ENCODE data around the gene CFAP74.
"Not testable (repeated sequence)": the region's sequence is repeated elsewhere in the genome, so short reads cannot be mapped to it uniquely, and the experiment has no call there.

CFAP74 gene

DNA sequence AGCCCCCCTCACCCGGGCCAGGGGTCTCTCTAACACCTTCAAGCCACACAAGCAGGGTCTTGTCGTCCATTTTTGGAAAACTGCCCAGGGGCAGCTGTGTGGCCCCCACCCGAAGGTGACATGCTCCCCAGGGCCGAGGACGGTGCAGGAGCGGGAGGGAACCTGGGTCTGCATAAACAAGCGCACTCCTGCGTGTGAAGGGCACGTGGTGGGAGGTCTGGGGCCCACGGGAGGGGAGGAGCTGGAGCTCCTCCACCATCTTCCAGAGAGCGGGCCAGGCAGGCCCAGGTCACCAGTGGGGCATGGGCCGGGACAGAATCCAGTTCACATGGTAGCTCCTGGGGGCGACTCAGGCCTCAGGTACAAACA, 16.5 kb downstream of the CFAP74 start:
- DNase-seq, result no peak

- no peak for DNase-seq
These were observed 17.0 kb downstream of the CFAP74 start for GRCh38 chr1:1986451-1987141.

GRCh38 chr1:1985375-1986050, 18.1 kb downstream of the CFAP74 start:
- DNase-seq, result no peak

GRCh38 chr1:1984560-1985070, 19.0 kb downstream of the CFAP74 start:
- DNase-seq, result no peak

DNA sequence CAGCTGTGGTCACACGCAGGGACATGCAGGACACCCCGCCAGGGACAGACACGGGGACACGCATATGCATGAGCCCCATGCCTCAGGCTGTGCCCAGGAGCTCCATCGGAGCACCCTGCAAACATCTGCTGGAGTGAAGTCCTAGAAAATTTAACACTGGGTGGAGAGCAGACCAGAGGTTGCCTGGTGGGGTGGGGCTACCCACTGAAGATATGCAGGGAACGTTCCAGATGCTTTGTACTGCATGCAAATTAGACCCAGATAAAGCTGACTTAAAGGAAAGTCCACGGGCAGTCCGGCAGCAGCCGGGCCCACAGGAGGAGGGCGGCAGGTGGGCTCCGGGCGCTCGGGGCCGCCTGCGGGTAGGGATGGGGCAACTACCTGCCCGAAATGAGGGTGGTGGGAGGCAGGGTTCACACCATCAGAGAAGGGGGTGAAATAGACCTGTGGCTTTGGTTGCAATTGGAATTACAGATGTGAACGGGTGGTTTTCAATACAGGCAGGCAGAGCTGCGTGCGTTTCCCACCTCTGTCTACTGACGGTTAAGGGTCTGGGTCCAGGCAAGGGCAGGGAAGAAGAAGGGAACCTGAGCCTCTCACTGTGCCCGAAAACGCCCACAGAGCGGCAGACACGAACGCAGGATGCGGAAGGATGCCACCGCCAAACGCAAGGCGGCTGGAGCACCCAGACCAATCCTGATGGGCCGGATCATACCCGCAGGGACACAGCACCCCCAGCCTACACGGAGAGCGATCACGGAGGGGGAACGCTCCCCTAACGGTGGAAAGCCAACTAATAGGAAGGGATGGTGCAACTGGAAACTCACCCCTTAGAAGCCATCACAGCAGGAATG, 21.0 kb downstream of the CFAP74 start:
- DNase-seq, result peak in 2 of 51 donors; percentile 7 to 64

DNA sequence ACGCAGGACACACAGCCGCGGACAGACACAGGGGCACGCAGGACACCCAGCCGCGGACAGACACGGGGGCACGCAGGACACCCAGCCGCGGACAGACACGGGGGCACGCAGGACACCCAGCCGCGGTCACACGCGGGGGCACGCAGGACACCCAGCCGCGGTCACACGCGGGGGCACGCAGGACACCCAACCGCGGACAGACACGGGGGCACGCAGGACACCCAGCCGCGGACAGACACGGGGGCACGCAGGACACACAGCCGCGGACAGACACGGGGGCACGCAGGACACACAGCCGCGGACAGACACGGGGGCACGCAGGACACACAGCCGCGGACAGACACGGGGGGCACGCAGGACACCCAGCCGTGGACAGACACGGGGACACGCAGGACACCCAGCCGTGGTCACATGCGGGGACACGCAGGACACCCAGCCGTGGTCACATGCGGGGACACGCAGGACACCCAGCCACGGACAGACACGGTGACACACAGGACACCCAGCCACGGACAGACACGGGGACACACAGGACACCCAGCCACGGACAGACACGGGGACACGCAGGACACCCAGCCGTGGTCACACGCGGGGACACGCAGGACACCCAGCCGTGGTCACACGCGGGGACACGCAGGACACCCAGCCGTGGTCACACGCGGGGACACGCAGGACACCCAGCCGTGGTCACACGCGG, 21.8 kb downstream of the CFAP74 start:
- not testable (repeated sequence) for DNase-seq

- DNase-seq, result no peak
These were observed 22.5 kb downstream of the CFAP74 start for GRCh38 chr1:1981142-1981500.

DNA sequence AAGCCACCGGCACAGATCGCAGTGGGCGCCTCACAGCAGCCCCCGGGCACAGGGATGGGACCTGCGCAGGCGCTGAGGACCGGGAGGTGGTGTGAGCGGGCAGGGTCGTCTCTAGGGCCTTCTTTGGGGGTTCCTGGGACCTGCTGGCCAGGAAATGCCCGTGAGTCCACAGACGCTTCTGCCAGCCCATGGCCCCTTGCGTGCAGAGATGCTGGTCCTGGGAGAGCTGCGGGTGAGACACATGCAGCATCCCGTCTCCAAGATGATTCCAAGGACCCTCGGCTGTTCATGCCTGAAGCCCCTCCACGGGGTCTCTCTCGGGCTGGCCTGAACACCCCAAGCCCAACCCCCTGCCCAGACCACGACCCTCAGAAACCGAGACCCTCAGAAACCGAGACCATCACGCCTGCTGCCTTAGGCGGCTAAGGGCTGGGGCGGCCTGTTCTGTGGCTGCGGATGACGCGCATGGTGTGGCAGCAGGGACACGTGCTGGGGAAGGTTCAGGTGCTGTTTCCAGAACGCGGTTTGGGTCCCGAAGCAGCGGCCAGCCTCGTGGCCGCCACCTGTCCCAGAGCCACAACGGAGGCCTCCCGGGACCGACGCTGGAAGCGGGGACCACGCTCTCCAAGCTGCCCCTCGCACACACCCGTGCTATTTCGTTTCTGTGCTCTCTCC, 23.0 kb downstream of the CFAP74 start:
- no peak for DNase-seq

- no peak for DNase-seq
These were observed 24.0 kb downstream of the CFAP74 start for GRCh38 chr1:1979482-1980165.

DNA sequence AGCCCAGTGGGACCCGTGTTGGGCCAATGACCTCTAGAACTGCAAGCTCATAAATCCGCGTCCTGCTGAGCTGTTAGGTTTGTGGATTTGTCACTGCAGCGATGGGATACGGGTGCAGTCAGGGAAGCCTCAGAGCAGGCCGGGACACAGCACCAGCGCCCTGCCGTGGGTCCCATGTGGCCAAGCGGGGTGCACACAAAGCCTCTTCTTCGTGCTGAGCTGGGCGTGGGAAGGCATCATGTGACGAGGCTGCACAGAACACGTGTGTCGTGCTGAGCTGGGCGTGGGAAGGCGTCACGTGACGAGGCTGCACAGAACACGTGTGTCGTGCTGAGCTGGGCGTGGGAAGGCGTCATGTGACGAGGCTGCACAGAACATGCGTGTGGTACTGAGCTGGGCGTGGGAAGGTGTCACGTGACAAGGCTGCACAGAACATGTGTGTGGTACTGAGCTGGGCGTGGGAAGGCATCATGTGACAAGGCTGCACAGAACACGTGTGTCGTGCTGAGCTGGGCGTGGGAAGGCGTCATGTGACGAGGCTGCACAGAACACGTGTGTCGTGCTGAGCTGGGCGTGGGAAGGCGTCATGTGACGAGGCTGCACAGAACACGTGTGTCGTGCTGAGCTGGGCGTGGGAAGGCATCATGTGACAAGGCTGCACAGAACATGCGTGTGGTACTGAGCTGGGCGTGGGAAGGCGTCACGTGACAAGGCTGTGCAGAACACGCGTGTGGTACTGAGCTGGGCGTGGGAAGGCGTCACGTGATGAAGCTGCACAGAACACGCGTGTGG, 24.7 kb downstream of the CFAP74 start:
- DNase-seq, result not testable (repeated sequence)

DNA sequence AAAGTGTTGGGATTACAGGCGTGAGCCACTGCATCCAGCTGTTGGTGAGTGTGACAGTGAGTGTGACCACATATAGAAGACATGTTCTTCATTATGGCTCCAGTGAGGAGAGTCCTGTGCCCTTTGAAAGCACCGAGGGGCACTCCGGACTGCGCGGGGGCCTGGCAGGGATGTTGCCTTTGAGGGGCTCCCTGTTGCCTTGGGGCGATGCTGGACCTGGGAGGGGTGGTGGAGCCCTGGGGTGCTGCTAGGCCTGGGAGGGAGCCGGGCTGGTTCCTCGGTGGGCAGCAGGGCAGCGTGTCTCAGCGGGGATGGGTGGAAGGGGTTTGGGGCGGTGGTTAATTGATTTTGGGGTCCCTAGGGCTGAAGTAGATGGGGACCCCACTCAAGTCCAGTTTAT, 25.5 kb downstream of the CFAP74 start:
- no peak for DNase-seq

- no peak for DNase-seq
These were observed 27.6 kb downstream of the CFAP74 start for GRCh38 chr1:1976031-1976430.

- peak in 1 of 51 donors; percentile 34 for DNase-seq
These were observed 28.1 kb downstream of the CFAP74 start for GRCh38 chr1:1975535-1975934.

DNA sequence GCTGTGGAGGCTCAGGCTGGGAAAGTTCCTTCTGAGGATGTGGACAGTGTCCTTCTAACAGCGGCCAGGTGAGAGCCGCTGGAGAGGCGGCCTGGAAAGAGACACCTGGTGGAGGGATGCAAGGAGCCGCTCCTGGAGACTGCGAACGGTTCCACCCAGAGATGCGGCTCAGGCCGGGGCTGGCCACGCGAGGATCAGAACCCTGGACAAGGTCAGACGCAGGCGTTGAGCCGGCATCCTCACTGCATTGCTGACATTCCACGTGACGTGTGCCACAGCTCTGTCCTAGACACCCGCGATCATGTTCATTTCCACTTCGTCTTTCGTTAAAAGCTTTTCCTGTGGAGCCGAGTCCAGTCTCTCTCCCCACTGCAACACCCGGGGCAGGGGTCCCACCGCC, 28.8 kb downstream of the CFAP74 start:
- no peak for DNase-seq

GRCh38 chr1:1973716-1974642, 29.6 kb downstream of the CFAP74 start:
- DNase-seq, result no peak

DNA sequence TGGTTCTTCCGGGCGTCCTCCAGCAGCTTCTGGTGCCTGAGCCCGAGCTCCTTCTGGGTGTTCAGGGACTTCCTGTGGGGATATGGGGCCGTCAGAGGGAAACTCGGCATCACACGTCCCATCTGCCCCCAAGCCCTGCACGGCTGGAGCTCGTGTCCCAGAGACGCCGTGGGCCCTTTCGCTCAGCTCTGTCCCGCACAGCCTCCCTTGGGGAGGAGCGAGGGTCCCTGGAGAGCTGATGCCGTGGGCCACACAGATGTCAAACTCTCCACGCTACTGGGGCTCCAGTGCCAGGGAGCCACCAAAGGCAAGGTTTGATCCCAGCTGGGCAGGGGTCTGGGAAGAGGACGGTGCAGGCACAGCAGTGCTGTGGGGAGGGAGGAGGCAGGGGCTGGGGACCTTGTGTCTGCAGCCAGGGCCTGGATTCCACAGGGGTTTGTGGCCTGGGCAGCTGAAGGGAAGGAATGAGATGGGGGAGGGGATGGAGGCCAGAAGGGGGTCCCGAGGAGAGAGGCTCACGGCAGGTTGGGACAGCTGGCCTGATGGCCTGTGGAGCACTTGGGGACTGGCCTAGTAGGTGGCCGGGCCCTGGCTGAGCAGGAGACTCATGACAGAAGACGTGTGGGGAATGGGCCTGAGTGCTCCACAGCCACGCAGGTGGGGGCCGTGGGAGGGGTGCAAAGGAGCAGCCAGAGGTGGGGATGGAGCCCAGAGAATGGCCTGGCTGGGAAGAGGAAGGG, 30.4 kb downstream of the CFAP74 start:
- DNase-seq, result no peak

GRCh38 chr1:1971688-1972087, 31.9 kb downstream of the CFAP74 start:
- DNase-seq, result no peak

DNA sequence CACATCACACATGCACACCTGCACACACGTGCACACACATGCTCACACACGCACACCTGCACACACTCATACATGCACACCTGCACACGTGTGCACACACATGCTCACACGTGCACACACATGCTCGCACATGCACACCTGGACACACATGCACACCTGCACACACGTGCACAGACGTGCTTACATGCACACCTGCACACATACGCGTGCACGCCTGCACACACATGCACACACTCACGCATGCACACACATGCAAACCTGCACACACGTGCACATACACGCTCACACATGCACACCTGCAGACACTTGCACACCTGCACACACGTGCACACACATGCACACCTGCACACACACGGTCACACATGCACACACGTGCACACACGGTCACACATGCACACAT, 32.6 kb downstream of the CFAP74 start:
- no peak for DNase-seq
